ENCODE measurements around the gene ST3GAL3.
A peak's percentile ranks its signal among the peaks of the same experiment; 100 is the strongest.

ST3GAL3 gene, protein sequence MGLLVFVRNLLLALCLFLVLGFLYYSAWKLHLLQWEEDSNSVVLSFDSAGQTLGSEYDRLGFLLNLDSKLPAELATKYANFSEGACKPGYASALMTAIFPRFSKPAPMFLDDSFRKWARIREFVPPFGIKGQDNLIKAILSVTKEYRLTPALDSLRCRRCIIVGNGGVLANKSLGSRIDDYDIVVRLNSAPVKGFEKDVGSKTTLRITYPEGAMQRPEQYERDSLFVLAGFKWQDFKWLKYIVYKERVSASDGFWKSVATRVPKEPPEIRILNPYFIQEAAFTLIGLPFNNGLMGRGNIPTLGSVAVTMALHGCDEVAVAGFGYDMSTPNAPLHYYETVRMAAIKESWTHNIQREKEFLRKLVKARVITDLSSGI

DNA sequence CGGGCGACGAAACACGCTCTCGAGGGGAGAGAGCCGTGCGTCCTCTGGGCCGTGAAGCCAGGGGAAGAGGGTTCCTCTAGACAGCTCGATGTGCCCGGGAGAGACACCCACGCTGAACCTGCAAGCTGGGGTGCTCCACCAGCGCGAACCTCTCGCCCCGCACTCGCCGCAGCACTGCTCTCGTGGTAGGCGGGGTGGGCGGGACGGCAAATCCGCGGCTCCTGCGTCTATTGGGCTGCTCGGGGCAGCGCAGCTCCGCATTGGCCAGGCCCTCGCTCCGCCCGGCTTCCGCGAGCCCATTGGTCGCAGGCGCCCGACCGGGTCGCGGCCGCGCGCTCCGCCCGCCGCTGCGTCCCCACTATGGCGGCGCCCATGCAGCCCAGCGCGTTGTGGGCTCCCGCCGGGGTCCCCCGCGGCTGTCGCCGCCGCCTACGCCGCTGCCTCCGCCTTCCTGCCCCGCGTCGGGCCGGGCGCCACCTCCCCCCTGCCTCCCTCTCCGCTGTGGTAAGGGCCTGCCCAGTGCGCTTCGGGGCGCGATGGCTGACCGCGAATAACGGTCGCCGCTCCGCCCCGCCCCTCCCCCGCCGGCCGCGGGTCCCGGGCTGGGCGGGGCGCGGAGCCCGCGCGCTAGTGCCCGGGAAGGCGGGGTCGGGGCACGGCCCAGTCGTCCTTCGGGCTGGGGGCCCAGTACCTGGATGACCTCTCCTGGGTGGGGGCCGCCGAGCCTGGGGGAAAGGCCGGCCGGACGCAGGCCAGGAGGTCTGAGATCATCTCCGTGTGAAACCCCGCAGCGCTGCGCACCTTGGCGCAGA lies at the start of gene ST3GAL3:
Gene ST3GAL3, plus strand, starts transcription at position 347 of the 812 bp plus-strand sequence. CDS start 28,727 bp downstream, outside the sequence.
- peak; percentile 88 for DNase-seq

DNA sequence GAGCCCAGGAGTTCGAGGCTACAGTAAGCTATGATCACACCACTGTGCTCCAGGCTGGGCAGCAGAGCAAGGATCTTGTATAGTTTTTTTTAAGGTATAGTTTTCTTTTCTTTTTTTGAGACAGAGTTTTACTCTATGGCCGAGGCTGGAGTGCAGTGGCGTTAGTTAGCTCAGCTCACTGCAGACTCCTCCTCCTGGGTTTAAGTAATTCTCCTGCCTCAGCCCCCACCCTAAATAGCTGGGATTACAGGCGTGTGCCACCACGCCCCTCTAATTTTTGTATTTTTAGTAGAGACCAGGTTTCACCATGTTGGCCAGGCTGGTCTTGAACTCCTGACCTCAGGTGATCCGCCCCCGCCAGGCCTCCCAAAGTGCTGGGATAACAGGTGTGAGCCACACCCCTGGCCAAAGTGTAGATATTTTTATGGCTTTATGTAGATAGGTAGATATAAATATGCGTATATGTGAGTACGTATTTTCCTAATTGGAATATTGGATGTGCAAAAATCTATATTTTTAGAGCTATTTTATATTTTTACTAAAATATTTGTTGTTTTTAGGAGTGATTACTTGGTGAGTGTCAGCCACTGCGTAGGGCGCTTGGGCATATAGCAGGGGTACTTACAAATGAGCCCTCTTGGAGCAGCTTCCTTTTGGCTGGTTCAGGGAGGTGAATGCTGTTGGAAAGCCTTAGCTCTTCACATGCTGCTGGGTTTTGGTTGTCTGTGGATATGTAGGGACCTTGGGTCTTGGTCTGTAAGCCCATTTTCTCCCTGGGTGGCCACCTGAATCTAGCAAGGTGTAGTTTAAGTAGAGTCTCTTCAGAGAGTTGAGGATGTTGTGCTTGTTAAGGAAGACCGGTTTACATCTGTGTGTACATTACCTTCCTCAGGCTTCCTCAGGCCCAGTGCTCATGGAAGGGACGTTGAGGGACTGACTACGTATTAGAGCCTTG lies 47.8 kb upstream of the ST3GAL3 start:
- no peak for DNase-seq

DNA sequence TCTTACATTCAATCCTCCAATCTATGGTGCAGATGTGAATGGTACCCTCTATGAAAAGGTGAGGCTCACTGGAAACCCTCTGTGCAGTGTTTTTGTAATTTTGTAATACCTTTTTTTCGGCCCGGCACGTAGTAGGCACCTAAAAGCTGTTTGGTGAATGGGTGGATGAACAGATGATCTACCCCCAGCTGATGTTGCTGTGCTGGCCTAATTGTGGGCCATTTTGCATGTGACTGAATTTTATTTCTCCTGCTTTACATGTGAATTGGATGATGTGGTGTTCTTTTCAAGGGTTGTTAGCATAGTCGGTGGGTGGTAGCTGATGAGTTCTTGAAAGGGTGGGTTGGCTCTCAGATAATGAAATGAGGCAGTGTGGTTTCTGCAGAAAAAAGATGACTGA lies 47.0 kb upstream of the ST3GAL3 start:
- no peak for DNase-seq

DNA sequence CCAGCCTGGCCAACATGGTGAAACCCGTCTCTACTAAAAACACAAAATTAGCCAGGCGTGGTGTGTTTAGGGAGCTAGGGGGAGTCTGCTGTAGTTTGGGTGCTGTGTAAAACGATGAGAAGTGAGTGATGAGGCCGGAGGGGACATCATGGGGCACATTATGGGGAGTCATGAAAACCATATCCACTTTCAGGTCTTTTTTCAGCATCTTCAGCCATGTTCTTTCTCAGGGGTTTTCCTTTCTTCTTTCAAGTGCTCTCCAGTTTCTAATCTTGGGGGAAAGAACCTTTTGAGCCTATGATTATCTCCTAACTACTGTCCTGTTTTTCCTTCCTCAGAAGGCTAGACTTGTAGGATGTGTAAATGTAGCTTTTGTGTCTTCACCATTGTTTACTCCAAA lies 43.0 kb upstream of the ST3GAL3 start:
- no peak for DNase-seq

DNA sequence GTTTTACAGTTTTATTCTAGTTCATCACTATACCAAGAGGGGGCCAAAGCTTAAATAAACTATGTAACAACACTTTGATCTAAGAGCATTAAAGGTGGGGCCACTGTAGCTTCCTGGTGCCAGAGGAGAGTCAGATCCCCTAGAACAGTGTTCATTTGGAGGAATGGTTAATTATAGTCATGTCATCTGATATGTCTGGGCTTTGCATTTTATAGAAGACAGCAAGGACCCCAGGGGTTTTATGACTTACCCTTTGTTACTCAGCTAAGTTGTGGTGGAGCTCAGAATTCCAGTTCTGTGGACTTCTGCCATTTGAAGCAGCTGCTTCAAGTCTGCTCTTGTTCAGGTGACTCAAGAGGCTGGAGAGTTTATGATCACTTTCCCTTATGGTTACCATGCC lies 40.7 kb upstream of the ST3GAL3 start:
- no peak for DNase-seq

DNA sequence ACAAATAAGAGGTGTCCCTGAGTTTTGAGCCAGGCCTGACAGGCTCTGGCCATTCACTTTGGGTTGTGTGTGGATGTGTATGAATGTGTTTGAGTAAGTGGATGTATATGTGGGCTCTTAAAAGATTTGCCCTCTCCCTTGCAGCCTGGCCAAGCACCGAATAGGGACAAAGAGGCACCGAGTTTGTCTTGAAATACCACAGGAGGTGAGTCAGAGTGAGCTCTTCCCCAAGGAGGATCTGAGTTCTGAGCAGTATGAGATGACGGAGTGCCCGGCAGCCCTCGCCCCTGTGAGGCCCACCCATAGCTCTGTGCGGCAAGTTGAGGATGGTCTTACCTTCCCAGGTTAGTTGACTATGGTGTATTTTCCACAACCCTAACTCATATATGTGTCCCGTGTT lies 38.4 kb upstream of the ST3GAL3 start:
- DNase-seq = no peak

DNA sequence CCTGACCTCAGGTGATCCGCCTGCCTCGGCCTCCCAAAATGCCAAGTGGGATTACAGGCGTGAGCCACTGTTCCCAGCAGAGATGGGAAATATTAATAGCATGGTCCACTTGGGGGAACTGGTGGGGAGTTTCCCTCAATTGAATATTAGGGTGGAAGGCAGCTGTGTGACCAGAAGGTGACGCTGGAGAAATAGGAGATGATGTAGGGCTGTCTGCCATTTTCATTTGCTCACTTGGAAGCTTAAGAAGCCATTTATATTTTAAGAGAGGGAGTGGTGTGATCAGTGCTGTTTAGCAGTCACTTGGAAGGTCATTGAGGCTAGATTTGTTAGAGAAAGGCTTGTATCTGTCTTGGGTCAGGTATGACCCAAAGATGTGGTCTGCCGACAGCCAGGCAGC lies 37.5 kb upstream of the ST3GAL3 start:
- DNase-seq = no peak

DNA sequence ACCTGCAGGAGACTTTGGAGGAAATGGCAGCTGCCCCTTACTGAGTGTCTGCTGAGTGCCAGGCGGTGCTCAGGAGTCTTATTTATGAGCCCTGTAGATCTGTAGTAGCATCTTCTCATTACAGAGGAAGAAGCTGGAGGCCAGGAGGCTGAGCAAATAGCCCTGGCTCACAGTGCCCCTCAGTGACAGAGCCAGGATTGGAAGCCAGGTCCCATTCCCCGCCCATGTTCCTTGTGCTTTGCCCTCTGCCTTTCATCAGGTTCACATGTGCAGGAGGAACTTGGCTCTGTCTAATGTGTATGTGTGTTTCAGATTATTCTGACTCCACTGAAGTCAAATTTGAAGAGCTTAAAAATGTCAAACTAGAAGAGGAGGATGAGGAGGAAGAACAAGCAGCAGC lies 36.1 kb upstream of the ST3GAL3 start:
- no peak for DNase-seq

DNA sequence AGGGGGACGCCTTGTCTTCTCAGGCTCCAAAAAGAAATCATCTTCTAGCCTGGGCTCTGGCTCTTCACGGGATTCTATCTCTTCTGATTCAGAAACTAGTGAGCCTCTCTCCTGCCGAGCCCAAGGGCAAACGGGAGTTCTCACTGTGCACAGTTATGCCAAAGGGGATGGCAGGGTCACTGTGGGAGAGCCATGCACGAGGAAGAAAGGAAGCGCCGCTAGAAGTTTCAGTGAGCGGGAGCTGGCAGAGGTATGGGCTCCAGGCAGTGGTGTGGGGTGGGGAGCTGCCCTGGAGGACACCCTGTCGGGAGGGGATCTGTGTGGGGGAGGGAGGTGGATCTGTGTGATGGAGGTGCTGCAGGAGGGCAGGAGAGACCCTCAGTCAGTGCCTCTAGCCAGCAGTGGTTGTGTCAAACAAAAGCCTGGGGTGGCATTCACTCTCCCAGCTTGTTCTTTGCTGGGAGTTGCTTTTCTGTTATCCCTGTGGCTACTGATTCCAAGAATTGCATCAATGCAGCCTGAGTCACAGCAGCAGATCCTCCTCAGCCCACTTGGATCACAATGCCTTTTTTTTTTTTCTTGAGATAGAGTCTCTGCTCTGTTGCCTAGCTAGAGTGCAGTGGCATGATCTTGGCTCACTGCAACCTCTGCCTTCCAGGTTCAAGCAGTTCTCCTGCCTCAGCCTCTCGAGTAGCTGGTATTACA lies 35.6 kb upstream of the ST3GAL3 start:
- DNase-seq = no peak

DNA sequence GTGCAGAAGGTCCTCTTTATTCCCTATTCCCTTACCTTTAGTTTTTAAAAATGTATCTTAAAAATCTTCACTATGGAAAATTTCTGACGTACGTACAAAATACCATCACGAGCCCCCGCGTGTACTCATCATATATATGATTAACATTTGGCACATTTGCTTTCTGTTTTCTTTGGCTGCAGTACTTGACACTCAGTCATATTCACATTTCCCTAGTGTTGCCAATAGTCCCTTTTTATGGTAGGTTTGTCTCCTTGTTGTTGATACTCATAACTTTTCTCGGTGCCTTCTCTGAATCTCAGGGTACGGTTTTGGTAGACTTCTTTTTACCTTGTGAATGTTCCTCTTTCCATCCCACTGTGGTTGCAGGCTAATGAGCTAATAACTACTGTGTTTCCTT lies 34.1 kb upstream of the ST3GAL3 start:
- no peak for DNase-seq

DNA sequence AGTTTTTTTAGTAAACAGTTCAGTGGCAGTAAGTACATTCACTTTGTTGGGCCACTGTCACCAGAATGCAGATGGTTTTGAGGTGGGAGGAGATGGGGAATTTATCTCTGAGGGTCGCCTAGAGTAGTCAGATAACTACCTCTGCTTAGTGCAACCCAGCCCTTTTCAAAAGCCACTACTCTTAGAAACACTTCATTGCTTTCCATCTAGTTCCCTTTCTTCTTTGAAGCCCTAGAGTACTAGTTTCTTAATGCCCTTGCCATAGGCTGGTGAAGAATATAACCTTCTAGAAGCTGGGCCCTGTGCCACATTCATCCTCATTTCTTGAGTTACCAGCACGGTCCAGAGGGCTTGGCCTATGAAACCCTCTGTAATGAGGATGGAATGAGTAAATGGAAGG lies 28.4 kb upstream of the ST3GAL3 start:
- no peak for DNase-seq

DNA sequence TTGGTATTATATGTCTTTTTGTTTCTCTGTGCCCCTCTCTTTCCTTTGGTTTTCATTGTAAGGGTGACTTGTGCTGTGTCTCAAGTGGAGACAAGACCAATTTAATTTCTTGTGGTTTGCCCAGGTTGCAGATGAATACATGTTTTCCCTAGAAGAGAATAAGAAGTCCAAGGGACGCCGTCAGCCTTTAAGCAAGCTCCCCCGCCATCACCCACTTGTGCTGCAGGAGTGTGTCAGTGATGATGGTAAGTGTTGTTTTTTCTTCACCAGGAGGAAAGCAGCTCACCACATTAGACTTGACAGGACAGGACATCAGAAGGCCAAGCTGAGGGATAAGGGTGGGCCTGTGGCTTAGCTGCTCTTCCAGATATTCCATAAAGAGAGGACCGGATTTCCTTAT lies 23.8 kb upstream of the ST3GAL3 start:
- DNase-seq = no peak

DNA sequence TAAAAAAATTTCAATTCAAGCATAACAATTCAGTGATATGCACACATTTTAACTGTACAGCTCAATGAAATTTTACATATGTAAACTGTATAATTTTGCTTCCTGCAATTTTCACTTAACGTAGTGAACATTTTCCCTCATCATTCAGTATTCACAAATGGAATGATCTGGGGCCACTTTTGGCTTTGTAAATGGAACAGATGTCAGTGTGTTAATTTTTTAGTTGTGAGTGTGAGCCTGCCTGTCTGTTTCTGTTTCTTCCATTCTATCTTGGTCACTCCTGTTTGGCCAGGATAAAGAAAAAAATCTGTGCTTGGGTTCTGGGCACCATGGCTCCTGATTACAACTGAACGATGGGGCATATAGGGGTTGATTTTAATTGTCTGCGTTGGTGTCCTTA lies 20.5 kb upstream of the ST3GAL3 start:
- DNase-seq = no peak

DNA sequence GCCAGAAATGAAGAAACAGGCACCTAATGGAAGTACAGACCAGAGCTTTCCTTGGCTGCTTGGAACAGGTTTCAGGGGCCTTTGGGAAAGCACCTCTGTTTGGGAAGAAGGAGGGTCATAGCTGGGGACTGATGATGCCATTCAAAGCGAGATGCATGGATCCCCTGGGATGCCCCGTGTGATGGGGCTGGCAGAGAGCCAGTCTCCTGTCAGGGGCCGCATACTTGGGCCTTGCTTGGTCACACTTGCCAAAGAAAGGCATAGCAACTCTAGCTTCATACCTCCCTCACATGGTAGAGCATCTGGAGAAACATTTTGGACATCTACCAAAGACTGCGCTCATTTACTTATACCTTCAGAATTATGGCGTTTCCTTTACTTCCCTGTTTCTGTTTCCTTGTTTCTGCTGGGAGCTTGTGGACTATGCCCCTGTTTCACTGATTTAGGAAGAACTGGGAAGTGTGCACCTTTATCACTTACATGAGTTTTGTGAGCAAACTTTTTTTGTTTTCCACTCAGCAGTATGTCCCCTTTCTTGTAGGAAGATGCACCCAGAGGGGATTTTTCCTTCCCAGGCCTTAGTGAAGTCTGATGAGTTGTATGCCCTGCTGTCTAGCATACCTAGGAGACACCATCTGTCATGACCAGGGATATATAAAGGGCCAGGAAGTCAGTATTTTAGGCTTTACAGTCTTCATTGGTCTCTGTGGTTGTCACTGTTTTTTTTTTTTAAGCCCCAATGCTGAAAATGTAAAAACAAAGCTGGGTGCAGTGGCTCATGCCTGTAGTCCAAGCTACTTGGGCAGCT lies 19.8 kb upstream of the ST3GAL3 start:
- DNase-seq = no peak

DNA sequence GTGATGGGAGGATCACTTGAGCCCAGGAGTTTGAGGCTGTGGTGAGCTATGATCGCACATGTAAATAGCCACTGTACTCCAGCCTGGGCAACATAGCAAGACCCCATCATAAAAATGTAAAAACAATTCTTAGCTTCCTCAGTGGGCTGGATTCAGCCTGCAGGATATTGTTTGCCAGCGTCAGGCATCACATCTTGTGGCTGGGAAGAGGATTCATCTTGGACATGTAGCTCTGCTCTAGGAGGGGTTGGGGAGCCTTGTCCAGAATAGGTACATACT lies 19.3 kb upstream of the ST3GAL3 start:
- no peak for DNase-seq

DNA sequence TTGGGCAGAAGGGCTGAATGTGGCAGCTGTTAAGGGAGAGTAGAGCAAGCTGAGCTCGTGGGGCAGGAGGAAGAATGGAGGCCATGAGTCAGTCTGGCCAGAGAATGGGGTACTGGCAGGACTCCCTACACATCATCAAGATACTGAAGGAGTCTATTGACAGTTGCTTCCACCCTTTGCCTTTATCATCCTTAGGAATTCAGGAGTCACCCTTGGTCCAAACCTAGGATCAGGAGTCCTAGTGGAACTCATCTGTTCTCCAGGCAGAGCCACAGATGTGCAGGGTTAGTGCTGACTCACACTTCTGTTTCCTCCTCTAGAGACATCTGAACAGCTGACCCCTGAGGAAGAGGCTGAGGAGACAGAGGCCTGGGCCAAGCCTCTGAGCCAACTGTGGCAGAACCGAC lies 18.7 kb upstream of the ST3GAL3 start:
- no peak for DNase-seq

DNA sequence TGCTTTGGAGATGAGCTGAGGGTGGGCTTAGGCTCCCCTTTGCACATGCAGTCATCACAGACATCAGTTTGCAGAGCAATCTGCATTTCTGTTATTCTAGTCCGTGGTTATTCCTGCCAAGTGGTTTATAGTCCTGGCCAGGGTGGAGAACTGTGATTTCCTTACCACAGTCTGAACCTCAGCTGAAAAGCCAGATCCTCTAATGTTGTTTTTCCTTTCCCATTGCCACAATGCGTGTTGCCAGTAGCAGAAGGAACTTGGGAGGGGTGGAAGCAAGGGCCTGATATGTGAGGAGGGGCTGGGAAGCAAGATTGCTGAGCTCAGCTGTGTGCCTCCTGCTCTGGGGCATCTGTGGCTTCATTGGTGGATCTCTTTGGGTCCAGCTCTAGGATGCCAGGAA lies 18.0 kb upstream of the ST3GAL3 start:
- no peak for DNase-seq

DNA sequence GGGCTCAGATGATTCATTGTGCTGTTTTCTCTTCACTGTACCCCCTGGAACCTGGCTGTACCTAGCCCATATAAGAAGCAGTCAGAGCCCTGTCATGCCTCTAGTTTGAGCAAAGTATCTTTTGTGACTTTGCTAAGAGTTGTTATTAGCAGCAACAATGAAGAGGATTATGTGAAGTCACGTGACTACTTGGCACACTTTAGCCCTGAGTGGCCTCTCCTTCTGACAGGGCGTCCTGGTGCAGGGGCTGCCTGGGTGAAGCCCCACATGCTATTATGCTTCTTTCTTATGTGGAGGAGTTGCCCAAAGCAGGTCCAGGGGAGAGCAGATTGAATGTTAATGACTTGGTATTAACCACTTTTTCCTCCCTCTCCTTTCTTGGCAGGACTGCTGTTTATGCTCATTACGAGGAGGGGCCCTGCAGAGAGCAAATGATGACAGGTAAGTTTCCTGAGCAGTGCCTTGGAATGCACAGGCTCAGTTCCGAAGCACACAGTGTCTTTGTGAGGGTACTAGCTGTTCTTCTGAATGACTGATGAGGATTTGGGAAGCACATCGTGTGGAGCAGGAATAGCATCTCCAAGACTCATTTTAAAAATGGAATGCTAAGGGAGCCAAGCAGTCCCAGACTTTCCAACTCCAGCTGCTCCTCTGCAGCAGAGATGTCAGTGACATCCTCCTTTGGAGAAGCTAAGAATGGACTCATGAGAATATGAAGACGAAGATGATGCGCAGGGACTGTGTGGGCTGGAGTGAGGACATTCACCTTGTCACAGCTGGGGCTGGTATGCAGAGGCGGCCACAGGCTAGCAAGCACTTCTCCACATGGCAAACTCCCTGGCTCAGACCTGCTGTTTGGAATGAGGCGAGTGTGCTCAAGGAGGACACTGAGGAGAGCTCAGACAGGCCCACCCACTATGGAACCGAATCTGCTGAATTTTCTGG lies 15.2 kb upstream of the ST3GAL3 start:
- DNase-seq = no peak

DNA sequence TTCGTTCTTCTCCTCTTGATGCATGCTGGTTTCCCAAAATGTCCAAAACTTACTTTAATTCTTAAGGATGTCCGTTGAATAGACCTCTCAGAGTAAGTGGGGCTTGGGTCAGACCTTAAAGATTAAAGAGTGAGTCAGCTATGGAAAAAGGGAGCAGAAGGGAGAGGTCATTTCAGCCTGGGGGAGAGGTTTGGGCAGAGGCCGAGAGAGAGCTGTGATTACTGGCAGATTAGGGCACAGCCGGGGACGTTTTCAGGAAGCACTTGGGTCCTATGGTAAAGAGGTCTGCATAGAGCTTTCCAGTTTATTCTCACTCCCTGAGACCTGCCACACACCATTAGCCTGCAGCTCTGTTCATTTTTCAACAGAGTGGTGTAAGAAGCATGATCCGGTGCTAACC lies 14.0 kb upstream of the ST3GAL3 start:
- no peak for DNase-seq

DNA sequence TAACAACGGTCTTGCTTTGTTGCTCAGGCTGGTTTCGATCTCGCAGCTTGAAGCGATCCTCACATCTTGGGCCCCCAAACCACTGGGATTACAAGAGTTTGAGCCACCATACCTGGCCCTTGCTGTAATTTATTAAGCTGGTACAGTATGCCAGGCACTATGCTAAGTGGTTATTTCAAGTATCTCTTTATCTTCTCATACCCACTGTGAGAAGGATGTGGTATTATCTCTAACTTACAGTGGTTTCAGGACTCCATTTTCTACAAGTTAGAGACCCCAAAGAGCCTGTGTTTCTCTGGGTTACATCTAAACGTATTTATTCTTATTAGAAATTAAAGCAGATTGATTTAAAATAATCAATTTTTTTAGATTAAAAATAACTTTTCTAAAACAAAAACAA lies 8.1 kb upstream of the ST3GAL3 start:
- no peak for DNase-seq

DNA sequence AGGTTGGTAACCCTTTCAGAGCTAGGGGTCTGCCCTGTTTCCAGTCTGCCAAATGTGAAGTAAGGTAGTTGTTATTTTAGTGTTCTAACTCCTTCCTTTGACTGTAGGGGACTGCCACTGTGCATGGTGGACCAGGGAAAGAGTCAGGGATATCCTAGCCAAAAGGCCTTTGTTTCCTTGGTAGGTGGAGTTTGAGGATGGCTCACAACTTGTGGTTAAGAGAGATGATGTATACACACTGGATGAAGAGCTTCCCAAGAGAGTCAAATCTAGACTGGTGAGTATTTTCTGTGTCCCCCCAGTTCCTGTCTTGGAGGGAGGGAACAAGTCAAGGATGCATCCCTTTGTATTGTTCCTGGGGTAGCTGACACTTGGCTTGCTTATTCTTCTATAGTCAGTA lies 3.5 kb upstream of the ST3GAL3 start:
- DNase-seq = no peak

Data from CD4-positive, alpha-beta T cell treated with Interleukin-15 for 1 hour (primary cell).